ENCODE data around the gene SLC35G3. TPM values are rescaled to one million over a fixed set of nuclear protein-coding genes. Genes with fewer than 3 reads are reported as not detected.
A peak's percentile ranks its signal among the peaks of the same experiment; 100 is the strongest.
"Not testable (repeated sequence)": the region's sequence is repeated elsewhere in the genome, so short reads cannot be mapped to it uniquely, and the experiment has no call there.

The SLC35G3 gene
- total RNA-seq, 1 donor from 2014 or later, result not detected

- no peaks in the 10 kb centered on the region for H3K9me3 Mint-ChIP-seq
- H3K4me3 Mint-ChIP-seq, result peak overlapping the region; percentile 34
- peaks cover 9% of the 10 kb centered on the region for H3K27me3 Mint-ChIP-seq (ENCODE audit: low read depth)
- H3K27ac Mint-ChIP-seq (ENCODE audit: unreplicated experiment), result no peak overlapping the region
- no peak for DNase-seq (ENCODE audit: low read depth, low spot score)
- peaks cover 24% of the 10 kb centered on the region for H3K4me1 Mint-ChIP-seq
- TF ChIP-seq, protein P1, sequence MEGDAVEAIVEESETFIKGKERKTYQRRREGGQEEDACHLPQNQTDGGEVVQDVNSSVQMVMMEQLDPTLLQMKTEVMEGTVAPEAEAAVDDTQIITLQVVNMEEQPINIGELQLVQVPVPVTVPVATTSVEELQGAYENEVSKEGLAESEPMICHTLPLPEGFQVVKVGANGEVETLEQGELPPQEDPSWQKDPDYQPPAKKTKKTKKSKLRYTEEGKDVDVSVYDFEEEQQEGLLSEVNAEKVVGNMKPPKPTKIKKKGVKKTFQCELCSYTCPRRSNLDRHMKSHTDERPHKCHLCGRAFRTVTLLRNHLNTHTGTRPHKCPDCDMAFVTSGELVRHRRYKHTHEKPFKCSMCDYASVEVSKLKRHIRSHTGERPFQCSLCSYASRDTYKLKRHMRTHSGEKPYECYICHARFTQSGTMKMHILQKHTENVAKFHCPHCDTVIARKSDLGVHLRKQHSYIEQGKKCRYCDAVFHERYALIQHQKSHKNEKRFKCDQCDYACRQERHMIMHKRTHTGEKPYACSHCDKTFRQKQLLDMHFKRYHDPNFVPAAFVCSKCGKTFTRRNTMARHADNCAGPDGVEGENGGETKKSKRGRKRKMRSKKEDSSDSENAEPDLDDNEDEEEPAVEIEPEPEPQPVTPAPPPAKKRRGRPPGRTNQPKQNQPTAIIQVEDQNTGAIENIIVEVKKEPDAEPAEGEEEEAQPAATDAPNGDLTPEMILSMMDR (conservative IDR thresholded peaks at IDR 0.05), result no peak
- no peaks in the 10 kb centered on the region for H3K36me3 Mint-ChIP-seq (ENCODE audit: low read depth)
These were observed 46.7 kb upstream of the SLC35G3 start for GRCh38 chr17:35240861-35241260.

DNA sequence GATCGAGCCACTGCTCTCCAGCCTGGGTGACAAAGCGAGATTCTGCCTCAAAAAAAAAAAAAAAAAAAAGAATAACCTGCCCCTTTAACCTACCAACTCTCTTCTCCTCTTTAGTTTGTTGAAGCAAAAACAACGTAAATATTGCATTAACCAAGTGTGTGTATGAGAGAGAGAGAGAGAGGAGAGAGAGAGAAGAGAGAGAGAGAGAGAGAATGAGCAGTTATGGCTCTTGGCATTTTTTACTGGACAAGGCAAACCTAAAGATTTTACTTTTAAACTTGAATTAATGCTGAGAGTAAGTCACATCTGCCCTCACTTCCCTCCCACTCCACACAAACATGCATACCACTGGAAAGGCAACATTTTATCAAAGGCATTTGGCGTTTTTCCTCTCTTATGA lies 45.6 kb upstream of the SLC35G3 start:
- TF ChIP-seq, protein P1 (conservative IDR thresholded peaks at IDR 0.05), result no peak
- DNase-seq (ENCODE audit: low read depth, low spot score), result no peak
- Mint-ChIP-seq H3K4me3 (peak overlapping the region; percentile 68), H3K9me3 (no peaks in the 10 kb centered on the region), H3K27ac (ENCODE audit: unreplicated experiment) (no peak overlapping the region), H3K4me1 (peaks cover 14% of the 10 kb centered on the region), H3K27me3 (ENCODE audit: low read depth) (peaks cover 14% of the 10 kb centered on the region), H3K36me3 (ENCODE audit: low read depth) (no peaks in the 10 kb centered on the region)

DNA sequence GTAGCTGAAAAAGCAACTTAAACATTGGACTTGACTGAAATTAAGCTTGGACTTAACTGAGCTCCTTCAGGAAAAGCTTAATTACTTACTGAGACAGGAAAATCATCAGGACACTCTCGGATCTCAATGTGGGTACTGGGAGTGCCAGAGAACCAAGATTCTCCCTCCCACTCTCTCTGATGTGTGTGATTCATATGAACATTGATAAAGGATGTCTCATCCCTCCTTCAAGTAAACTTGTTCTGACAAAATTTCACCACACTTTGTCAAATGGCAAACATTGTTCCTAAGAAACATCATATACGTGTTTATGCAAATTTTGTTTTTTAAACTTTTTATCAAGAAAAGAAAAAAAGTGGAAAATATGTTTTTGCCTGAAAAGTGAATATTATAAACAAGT lies 44.6 kb upstream of the SLC35G3 start:
- no peaks in the 10 kb centered on the region for H3K9me3 Mint-ChIP-seq
- peaks cover 4% of the 10 kb centered on the region for H3K4me1 Mint-ChIP-seq
- TF ChIP-seq, protein P1 (conservative IDR thresholded peaks at IDR 0.05), result no peak
- no peak overlapping the region for H3K4me3 Mint-ChIP-seq
- no peak overlapping the region for H3K27ac Mint-ChIP-seq (ENCODE audit: unreplicated experiment)
- H3K27me3 Mint-ChIP-seq (ENCODE audit: low read depth), result peaks cover 18% of the 10 kb centered on the region
- H3K36me3 Mint-ChIP-seq (ENCODE audit: low read depth), result no peaks in the 10 kb centered on the region
- no peak for DNase-seq (ENCODE audit: low read depth, low spot score)

- Mint-ChIP-seq H3K27ac (ENCODE audit: unreplicated experiment) (no peak overlapping the region), H3K4me3 (no peak overlapping the region), H3K4me1 (no peaks in the 10 kb centered on the region), H3K36me3 (ENCODE audit: low read depth) (no peaks in the 10 kb centered on the region), H3K27me3 (ENCODE audit: low read depth) (peaks cover 23% of the 10 kb centered on the region), H3K9me3 (no peaks in the 10 kb centered on the region)
- DNase-seq (ENCODE audit: low read depth, low spot score), result no peak
- TF ChIP-seq, protein P1 (conservative IDR thresholded peaks at IDR 0.05), result no peak
These were observed 42.6 kb upstream of the SLC35G3 start for GRCh38 chr17:35236821-35237220.

- no peak for DNase-seq (ENCODE audit: low read depth, low spot score)
- H3K4me1 Mint-ChIP-seq, result no peaks in the 10 kb centered on the region
- TF ChIP-seq, protein P1 (conservative IDR thresholded peaks at IDR 0.05), result no peak
- H3K4me3 Mint-ChIP-seq, result no peak overlapping the region
- no peaks in the 10 kb centered on the region for H3K36me3 Mint-ChIP-seq (ENCODE audit: low read depth)
- no peak overlapping the region for H3K27ac Mint-ChIP-seq (ENCODE audit: unreplicated experiment)
- H3K27me3 Mint-ChIP-seq (ENCODE audit: low read depth), result peaks cover 32% of the 10 kb centered on the region
- no peaks in the 10 kb centered on the region for H3K9me3 Mint-ChIP-seq
These were observed 41.7 kb upstream of the SLC35G3 start for GRCh38 chr17:35235917-35236316.

- Mint-ChIP-seq H3K27me3 (ENCODE audit: low read depth) (peaks cover 38% of the 10 kb centered on the region), H3K36me3 (ENCODE audit: low read depth) (no peaks in the 10 kb centered on the region), H3K9me3 (no peaks in the 10 kb centered on the region), H3K4me1 (no peaks in the 10 kb centered on the region), H3K27ac (ENCODE audit: unreplicated experiment) (no peak overlapping the region), H3K4me3 (no peak overlapping the region)
- TF ChIP-seq, protein P1 (conservative IDR thresholded peaks at IDR 0.05), result no peak
- no peak for DNase-seq (ENCODE audit: low read depth, low spot score)
These were observed 41.1 kb upstream of the SLC35G3 start for GRCh38 chr17:35235289-35235688.

GRCh38 chr17:35234315-35234714 lies 40.1 kb upstream of the SLC35G3 start:
- not testable (repeated sequence) for H3K4me1 Mint-ChIP-seq; H3K27ac Mint-ChIP-seq (ENCODE audit: unreplicated experiment); H3K9me3 Mint-ChIP-seq; H3K36me3 Mint-ChIP-seq (ENCODE audit: low read depth); H3K4me3 Mint-ChIP-seq; DNase-seq (ENCODE audit: low read depth, low spot score)
- H3K27me3 Mint-ChIP-seq (ENCODE audit: low read depth), result peaks cover 46% of the 10 kb centered on the region
